ENCODE measurements around the gene SLC8A1.

Gene SLC8A1

GRCh38 chr2:40261042-40261441 is 190.8 kb downstream of the SLC8A1 start:
- no peak for DNase-seq

GRCh38 chr2:40260437-40260836 is 191.5 kb downstream of the SLC8A1 start:
- DNase-seq = no peak

- no peak for DNase-seq
Observed at GRCh38 chr2:40259900-40260299, 192.0 kb downstream of the SLC8A1 start.

- no peak for DNase-seq
Observed at GRCh38 chr2:40258135-40258457, 193.8 kb downstream of the SLC8A1 start.

GRCh38 chr2:40257340-40258134 is 194.4 kb downstream of the SLC8A1 start:
- DNase-seq = no peak

- no peak for DNase-seq
Observed at GRCh38 chr2:40256649-40257048, 195.2 kb downstream of the SLC8A1 start.

GRCh38 chr2:40256008-40256407 is 195.9 kb downstream of the SLC8A1 start:
- no peak for DNase-seq

GRCh38 chr2:40255103-40255502 is 196.8 kb downstream of the SLC8A1 start:
- no peak for DNase-seq

GRCh38 chr2:40254611-40255010 is 197.3 kb downstream of the SLC8A1 start:
- DNase-seq = no peak

- DNase-seq = no peak
Observed at GRCh38 chr2:40251137-40251536, 200.8 kb downstream of the SLC8A1 start.

GRCh38 chr2:40249577-40249976 is 202.3 kb downstream of the SLC8A1 start:
- no peak for DNase-seq

- no peak for DNase-seq
Observed at GRCh38 chr2:40248294-40248693, 203.6 kb downstream of the SLC8A1 start.

GRCh38 chr2:40244675-40245074 is 207.2 kb downstream of the SLC8A1 start:
- no peak for DNase-seq

GRCh38 chr2:40244251-40244650 is 207.6 kb downstream of the SLC8A1 start:
- DNase-seq = no peak

- no peak for DNase-seq
Observed at GRCh38 chr2:40243581-40244187, 208.2 kb downstream of the SLC8A1 start.

GRCh38 chr2:40242315-40242714 is 209.6 kb downstream of the SLC8A1 start:
- no peak for DNase-seq

- no peak for DNase-seq
Observed at GRCh38 chr2:40240070-40240469, 211.8 kb downstream of the SLC8A1 start.

- DNase-seq = no peak
Observed at GRCh38 chr2:40230707-40231432, 221.0 kb downstream of the SLC8A1 start.

GRCh38 chr2:40230186-40230585 is 221.7 kb downstream of the SLC8A1 start:
- no peak for DNase-seq

- DNase-seq = no peak
Observed at GRCh38 chr2:40228310-40228709, 223.6 kb downstream of the SLC8A1 start.

- DNase-seq = no peak
Observed at GRCh38 chr2:40227210-40227609, 224.7 kb downstream of the SLC8A1 start.

- no peak for DNase-seq
Observed at GRCh38 chr2:40226637-40227036, 225.3 kb downstream of the SLC8A1 start.

GRCh38 chr2:40225670-40226210 is 226.2 kb downstream of the SLC8A1 start:
- DNase-seq = no peak

GRCh38 chr2:40224318-40224717 is 227.6 kb downstream of the SLC8A1 start:
- no peak for DNase-seq

Measured in NCI-H524 treated with DMSO at 0.1 percent for 48 hours (cell line).